HFF-Myc (cell line): ENCODE measurements around the gene LOX.

Experiments
- DNase-seq: peaks from one replicate; pipeline ENCODE4 v3.0.0-alpha.2; 2011; ENCODE audit warnings: low read depth; ENCODE audit errors: extremely low read depth
- H3K4me3 ChIP-seq: replicated peaks from 2 replicates; pipeline ENCODE4 v1.5.1; 2011; ENCODE audit warnings: low read depth, mild to moderate bottlenecking, control low read depth, low read length
- TF ChIP-seq, protein P1 (sequence below): IDR thresholded peaks from 2 replicates; pipeline ENCODE4 v1.5.1; 2012; ENCODE audit warnings: mild to moderate bottlenecking, low read depth, low read length, control low read depth; ENCODE audit errors: missing control alignments

The LOX gene

DNA sequence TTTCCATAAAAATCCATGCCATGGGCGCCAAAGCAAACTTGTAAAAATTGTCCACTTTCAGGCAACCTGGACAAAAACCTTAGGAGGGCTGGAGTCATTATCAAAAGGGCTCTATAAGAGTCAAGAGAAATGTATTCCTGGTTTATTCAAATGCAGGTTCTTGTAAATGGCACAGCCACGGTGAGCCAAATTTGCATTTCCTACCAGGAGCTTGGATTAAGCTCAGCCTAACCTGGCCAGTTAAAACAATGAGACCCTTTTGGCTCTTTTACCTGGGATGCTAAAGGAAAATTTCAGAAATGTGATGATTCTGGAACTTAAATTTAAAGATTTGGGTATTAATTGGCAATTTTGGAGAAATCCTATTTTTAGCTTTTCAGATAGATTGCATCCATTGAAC, 42.4 kb upstream of the LOX start:
- no peak overlapping the region for H3K4me3 ChIP-seq
- TF ChIP-seq, protein P1, sequence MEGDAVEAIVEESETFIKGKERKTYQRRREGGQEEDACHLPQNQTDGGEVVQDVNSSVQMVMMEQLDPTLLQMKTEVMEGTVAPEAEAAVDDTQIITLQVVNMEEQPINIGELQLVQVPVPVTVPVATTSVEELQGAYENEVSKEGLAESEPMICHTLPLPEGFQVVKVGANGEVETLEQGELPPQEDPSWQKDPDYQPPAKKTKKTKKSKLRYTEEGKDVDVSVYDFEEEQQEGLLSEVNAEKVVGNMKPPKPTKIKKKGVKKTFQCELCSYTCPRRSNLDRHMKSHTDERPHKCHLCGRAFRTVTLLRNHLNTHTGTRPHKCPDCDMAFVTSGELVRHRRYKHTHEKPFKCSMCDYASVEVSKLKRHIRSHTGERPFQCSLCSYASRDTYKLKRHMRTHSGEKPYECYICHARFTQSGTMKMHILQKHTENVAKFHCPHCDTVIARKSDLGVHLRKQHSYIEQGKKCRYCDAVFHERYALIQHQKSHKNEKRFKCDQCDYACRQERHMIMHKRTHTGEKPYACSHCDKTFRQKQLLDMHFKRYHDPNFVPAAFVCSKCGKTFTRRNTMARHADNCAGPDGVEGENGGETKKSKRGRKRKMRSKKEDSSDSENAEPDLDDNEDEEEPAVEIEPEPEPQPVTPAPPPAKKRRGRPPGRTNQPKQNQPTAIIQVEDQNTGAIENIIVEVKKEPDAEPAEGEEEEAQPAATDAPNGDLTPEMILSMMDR: no peak
- DNase-seq: no peak

DNA sequence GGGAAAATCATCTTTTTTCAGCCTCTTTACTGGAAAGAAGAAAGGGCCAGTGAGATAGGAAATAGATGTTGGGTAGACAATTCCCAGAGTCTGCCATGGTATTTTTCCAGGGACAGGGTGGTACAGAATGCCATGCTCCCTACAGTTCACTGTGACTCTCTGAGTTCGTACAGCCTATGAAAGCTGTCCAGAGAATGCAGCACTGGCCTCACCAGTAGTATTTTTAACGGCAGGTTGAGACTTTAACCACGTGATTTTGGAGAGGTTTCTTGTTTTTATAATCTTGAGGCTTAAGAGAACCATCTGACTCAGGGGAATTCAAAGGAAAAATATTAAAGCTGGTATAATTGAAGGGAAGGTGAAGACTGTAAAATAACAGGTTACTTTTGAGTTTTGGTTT, 41.1 kb upstream of the LOX start:
- no peak overlapping the region for H3K4me3 ChIP-seq
- DNase-seq: no peak

DNA sequence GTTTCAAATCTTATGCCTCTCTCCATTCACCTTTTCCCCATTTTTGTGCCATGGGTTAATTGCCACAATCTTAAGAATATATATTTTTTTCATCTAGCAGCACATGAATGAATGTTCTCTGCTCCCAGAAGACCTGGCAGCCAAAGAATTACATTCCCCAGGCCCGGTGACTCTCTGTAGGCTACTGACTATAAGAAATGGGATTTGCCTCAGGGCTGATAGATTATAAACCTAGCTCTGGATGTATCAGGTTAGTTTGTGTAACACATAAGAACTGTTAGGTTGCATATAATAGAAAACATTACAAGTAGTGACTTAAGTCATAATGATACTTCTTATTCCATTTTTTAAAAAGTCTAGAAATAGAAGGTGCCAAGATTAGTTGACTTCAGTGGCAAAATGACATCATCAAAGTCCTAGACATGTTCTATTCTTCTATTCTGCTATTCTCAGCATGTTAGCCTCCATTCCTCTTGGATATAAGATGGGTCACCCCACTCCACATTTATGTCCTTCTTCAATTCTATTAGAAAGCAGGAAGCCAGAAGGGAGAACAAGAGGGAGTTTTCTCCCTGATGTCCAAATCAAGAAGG, 40.4 kb upstream of the LOX start:
- no peak for DNase-seq
- TF ChIP-seq, protein P1: no peak
- no peak overlapping the region for H3K4me3 ChIP-seq

More for the DNA sequence above, 41.1 kb upstream of the LOX start:
- TF ChIP-seq, protein P1: no peak

DNA sequence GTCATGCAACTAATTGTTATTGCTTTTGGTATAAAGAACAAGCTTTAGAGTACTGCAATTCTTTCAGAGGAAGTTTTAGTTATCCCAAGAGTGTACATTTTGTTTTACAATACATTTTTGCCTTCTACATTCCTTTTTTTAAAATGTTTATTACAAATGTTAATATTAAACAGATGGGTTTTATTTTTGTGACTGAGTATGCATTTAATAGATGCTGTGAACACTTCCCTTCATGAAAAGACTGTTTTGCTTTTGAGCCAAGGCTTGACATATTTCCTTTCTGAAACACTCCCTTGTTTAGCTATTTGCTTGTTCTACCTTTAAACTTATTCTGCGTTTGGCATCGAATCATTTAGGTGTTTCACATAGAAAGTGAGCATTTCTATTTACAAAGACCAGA, 36.4 kb upstream of the LOX start:
- TF ChIP-seq, protein P1: no peak
- H3K4me3 ChIP-seq: no peak overlapping the region
- DNase-seq: no peak

DNA sequence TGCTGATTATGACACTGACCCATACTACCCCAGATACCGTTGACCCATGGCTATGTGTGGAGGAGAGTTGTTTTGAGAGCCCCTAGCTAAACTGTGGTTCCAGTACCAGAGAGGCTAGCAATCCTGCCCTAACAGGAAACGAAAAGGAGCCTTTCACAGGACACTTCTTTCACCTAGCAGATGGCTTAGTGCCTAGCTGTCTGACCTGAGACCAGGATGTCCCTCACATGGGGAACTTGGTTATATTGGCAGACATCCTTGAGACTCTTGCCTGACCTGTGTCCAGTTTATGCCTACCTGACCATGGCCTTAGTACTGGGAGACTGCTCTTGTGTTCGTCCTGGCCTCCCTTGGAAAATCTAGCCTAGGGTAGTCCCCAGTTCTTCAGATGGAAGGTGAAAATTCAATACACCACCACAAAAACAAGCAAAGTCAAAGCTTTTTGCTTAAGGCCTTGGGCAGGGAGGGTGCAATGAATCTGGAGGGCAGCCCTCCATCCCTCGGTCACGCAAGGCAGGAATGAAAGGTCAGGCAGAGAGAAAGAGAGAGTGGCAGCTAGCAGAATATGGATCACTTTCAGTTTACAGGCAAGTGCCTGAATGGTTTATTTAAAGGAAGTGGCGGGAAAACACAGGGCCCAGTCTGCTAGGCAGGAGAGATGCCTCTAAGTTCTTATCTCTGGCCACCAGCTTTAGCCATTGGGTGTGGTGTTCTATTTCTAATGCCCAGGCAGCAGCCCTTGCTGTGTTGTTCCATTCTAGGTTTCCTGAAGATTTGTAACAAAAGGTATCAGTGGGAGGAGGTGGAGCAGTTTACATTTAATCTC, 34.9 kb upstream of the LOX start:
- TF ChIP-seq, protein P1: no peak
- DNase-seq: no peak
- no peak overlapping the region for H3K4me3 ChIP-seq

DNA sequence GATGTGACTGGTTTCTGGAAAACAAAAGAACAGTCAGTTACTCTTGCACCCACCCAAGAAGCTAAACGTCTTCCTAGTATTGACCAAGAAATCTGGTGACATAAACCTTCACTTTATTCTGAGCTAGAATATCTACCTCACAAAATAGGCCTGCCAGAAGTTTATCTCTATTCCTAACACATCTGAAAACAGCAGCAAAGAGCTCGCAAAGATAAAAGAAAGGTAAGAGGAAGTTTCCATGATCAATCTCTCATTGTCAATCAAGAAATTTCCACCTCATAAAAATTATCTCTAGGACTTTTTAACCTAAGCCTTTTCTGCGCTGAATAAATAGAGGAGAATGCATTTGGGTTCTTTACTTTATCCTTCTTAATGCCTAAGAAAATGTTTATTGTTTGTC, 34.0 kb upstream of the LOX start:
- TF ChIP-seq, protein P1: no peak
- DNase-seq: no peak
- H3K4me3 ChIP-seq: no peak overlapping the region
